ENCODE measurements around the gene PROM2. TPM values are rescaled to one million over a fixed set of nuclear protein-coding genes. Genes with fewer than 3 reads are reported as not detected.

PROM2 gene
- total and polyA plus RNA-seq, 10 of the 15 experiments (the other 5 are each of a cell fraction or from before 2014, with no cell fraction given): 0.01 to 0.04 TPM; not detected in 8

DNA sequence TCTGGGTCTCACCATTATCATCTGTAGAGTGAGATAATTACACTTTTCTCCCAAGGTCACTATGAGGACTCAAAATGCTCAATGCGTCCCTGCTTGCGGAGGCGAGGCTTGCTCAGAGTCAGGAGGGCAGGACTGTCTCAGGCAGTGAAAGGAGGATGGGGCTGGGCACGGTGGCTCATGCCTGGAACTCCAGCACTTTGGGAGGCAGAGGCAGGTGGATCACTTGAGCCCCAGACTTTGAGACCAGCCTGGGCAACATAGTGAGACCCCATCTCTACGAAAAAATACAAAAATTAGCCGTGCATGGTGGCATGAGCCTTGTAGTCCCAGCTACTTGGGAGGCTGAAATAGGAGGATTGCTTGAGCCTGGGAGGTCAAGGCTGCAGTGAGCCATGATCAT lies 21.1 kb downstream of the PROM2 start:
- ChIA-PET SMC1A (ENCODE audit: uncharacterized antibody, unreplicated experiment) (no interaction called here), CTCF (no interaction called here), POLR2A (no interaction called here), RAD21 (ENCODE audit: unreplicated experiment) (no interaction called here)
- FAIRE-seq (no peak), ATAC-seq (no peak), DNase-seq (ENCODE audit: low read depth, low spot score) (no peak)
- no peaks in the 10 kb centered on the region for H3K27me3 ChIP-seq (replicated peaks in 1 of 2; ENCODE audit: control insufficient read depth in 2 of 2, insufficient read depth in 2 of 2, low read length in 1 of 2)
- WGBS (ENCODE audit: insufficient coverage, insufficient replicate concordance, low lambda C conversion rate, missing lambda C conversion rate): 53% methylated on average over 6 of the region's 6 CpGs
- no TSS peak for BruUV-seq (replicated peaks)
- H3K4me1 ChIP-seq (ENCODE audit: control insufficient read depth, insufficient read depth, low read length): no peaks in the 10 kb centered on the region
- no peaks in the 10 kb centered on the region for H3K79me2 ChIP-seq (ENCODE audit: control insufficient read depth, insufficient read depth, low read length)
- intact Hi-C loops (cut with micrococcal nuclease; ENCODE audit: unreplicated experiment) (no loop called here), in situ Hi-C loops (cut with MboI) (no loop called here)
- H3K9ac ChIP-seq (ENCODE audit: control insufficient read depth, insufficient read depth, low read length): no peak overlapping the region
- H3K4me3 ChIP-seq: no peak overlapping the region
- H4K20me1 ChIP-seq (ENCODE audit: control insufficient read depth, insufficient read depth): no peaks in the 10 kb centered on the region
- H2AFZ ChIP-seq (ENCODE audit: control insufficient read depth, low read depth, low read length): no peak overlapping the region
- H3K4me2 ChIP-seq (ENCODE audit: control insufficient read depth, insufficient read depth): no peak overlapping the region
- H3K36me3 ChIP-seq (ENCODE audit: control insufficient read depth in 2 of 2, insufficient read depth in 2 of 2, low read length in 1 of 2): no peaks in the 10 kb centered on the region
- H3K27ac ChIP-seq (ENCODE audit: control insufficient read depth, insufficient read depth): no peak overlapping the region
- no peaks in the 10 kb centered on the region; the same call in 2 of the 3 replicates for H3K9me3 ChIP-seq (replicated peaks; ENCODE audit: control insufficient read depth, insufficient read depth, low read length)
- TF ChIP-seq ASH2L (IDR thresholded peaks at IDR 0.05; ENCODE audit: borderline replicate concordance, low read depth): no peak
- TF ChIP-seq IRF5 (IDR thresholded peaks at IDR 0.05; ENCODE audit: borderline replicate concordance): no peak
- no peak for TF ChIP-seq ZNF592 (IDR thresholded peaks at IDR 0.05)
- TF ChIP-seq PAX5 (IDR thresholded peaks at IDR 0.05; ENCODE audit: borderline replicate concordance, low read depth, low read length): no peak
- TF ChIP-seq, protein P1, sequence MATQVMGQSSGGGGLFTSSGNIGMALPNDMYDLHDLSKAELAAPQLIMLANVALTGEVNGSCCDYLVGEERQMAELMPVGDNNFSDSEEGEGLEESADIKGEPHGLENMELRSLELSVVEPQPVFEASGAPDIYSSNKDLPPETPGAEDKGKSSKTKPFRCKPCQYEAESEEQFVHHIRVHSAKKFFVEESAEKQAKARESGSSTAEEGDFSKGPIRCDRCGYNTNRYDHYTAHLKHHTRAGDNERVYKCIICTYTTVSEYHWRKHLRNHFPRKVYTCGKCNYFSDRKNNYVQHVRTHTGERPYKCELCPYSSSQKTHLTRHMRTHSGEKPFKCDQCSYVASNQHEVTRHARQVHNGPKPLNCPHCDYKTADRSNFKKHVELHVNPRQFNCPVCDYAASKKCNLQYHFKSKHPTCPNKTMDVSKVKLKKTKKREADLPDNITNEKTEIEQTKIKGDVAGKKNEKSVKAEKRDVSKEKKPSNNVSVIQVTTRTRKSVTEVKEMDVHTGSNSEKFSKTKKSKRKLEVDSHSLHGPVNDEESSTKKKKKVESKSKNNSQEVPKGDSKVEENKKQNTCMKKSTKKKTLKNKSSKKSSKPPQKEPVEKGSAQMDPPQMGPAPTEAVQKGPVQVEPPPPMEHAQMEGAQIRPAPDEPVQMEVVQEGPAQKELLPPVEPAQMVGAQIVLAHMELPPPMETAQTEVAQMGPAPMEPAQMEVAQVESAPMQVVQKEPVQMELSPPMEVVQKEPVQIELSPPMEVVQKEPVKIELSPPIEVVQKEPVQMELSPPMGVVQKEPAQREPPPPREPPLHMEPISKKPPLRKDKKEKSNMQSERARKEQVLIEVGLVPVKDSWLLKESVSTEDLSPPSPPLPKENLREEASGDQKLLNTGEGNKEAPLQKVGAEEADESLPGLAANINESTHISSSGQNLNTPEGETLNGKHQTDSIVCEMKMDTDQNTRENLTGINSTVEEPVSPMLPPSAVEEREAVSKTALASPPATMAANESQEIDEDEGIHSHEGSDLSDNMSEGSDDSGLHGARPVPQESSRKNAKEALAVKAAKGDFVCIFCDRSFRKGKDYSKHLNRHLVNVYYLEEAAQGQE (IDR thresholded peaks at IDR 0.05; ENCODE audit: low read depth, low read length): no peak
- TF ChIP-seq ETV6 (conservative IDR thresholded peaks at IDR 0.05 in 1 of 2, IDR thresholded peaks at IDR 0.05 in 1 of 2; ENCODE audit: borderline replicate concordance in 1 of 2, low read depth in 1 of 2): no peak
- no peak for TF ChIP-seq KAT2A (conservative IDR thresholded peaks at IDR 0.05; ENCODE audit: control insufficient read depth, low read depth, low read length)
- TF ChIP-seq, protein P2, sequence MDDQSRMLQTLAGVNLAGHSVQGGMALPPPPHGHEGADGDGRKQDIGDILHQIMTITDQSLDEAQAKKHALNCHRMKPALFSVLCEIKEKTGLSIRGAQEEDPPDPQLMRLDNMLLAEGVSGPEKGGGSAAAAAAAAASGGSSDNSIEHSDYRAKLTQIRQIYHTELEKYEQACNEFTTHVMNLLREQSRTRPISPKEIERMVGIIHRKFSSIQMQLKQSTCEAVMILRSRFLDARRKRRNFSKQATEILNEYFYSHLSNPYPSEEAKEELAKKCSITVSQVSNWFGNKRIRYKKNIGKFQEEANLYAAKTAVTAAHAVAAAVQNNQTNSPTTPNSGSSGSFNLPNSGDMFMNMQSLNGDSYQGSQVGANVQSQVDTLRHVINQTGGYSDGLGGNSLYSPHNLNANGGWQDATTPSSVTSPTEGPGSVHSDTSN (IDR thresholded peaks at IDR 0.05; ENCODE audit: insufficient replicate concordance, low read depth, low read length): no peak
- TF ChIP-seq JUNB (IDR thresholded peaks at IDR 0.05): no peak
